Left ventricle myocardium inferior (tissue), 1 donor: ENCODE measurements around the gene SLC39A11. TPM values are rescaled to one million over a fixed set of nuclear protein-coding genes. Genes with fewer than 3 reads are reported as not detected.
"Not testable (repeated sequence)": the region's sequence is repeated elsewhere in the genome, so short reads cannot be mapped to it uniquely, and the experiment has no call there.

ENCODE experiments used
- DNase-seq: peaks from one replicate; pipeline ENCODE4 v3.0.0-alpha.2; 2020
- H3K27ac ChIP-seq: fragments of 200-600 bp; replicated peaks from 2 replicates; pipeline ENCODE4 v1.8.0; 2021
- H3K27me3 ChIP-seq: fragments of 200-600 bp; 2 replicates; pipeline ENCODE4 v1.8.0; 2021; ENCODE audit warnings: low read depth
- H3K36me3 ChIP-seq: fragments of 200-600 bp; 2 replicates; pipeline ENCODE4 v1.8.0; 2021
- H3K4me1 ChIP-seq: fragments of 200-600 bp; 2 replicates; pipeline ENCODE4 v1.8.0; 2021
- H3K4me3 ChIP-seq: fragments of 200-600 bp; 2 replicates; pipeline ENCODE4 v1.8.0; 2021; ENCODE audit warnings: mild to moderate bottlenecking, moderate library complexity
- H3K9me3 ChIP-seq: fragments of 200-600 bp; replicated peaks from 2 replicates; pipeline ENCODE4 v1.8.0; 2021
- intact Hi-C: fragments of 100-400 bp; cut with micrococcal nuclease; formaldehyde crosslinking; loops from one replicate; pipeline ENCODE4 v1.11.0; 2022
- total RNA-seq: library from RNA; stranded (reverse); fragmentation: NEBNext Ultra II Directional; extraction: Animal tissue kit (Norgen Biotek cat#: 25700); gene quantifications from one replicate; pipeline ENCODE4 v1.2.1, GENCODE V29; 2021
- TF ChIP-seq, protein P1 (sequence below): fragments of 200-600 bp; IDR thresholded peaks from 2 replicates; pipeline ENCODE4 v1.8.0; 2021; ENCODE audit warnings: antibody characterized with exemption, mild to moderate bottlenecking, borderline replicate concordance
- donor health status: DM: no; HTN: yes; CAD: no; lungs with severe emphysema.

The SLC39A11 gene
- total RNA-seq, 1 donor from 2014 or later, result 6.4 TPM

GRCh38 chr17:73137376-73137775, 44.9 kb upstream of the SLC39A11 start:
- Histone ChIP-seq H3K27ac (no peak overlapping the region), H3K4me3 (no peak overlapping the region), H3K9me3 (no peaks in the 10 kb centered on the region), H3K36me3 (no peaks in the 10 kb centered on the region), H3K4me1 (no peaks in the 10 kb centered on the region), H3K27me3 (peaks cover 52% of the 10 kb centered on the region)
- TF ChIP-seq, protein P1, sequence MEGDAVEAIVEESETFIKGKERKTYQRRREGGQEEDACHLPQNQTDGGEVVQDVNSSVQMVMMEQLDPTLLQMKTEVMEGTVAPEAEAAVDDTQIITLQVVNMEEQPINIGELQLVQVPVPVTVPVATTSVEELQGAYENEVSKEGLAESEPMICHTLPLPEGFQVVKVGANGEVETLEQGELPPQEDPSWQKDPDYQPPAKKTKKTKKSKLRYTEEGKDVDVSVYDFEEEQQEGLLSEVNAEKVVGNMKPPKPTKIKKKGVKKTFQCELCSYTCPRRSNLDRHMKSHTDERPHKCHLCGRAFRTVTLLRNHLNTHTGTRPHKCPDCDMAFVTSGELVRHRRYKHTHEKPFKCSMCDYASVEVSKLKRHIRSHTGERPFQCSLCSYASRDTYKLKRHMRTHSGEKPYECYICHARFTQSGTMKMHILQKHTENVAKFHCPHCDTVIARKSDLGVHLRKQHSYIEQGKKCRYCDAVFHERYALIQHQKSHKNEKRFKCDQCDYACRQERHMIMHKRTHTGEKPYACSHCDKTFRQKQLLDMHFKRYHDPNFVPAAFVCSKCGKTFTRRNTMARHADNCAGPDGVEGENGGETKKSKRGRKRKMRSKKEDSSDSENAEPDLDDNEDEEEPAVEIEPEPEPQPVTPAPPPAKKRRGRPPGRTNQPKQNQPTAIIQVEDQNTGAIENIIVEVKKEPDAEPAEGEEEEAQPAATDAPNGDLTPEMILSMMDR, result no peak
- DNase-seq, result no peak
- intact Hi-C loops, result no loop called here

DNA sequence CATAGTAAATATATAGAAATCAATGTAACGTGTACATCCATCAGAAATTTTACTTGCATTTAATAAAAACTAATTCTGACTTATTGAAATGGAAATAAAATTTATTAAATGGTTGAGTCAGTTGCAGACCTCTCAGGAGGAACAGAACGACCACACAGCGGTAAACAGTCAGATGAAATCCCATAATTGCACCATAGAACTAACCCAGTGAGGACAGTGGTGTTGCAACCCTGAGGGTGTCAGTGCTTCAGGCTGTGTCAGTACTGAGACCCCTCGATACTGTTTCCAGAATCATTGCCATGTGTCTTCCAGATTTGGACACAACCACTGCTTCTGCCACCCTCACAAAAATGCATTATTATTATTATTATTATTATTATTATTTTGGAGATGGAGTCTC, 43.3 kb upstream of the SLC39A11 start:
- H3K36me3 ChIP-seq, result no peaks in the 10 kb centered on the region
- no peaks in the 10 kb centered on the region for H3K4me1 ChIP-seq
- no peak overlapping the region for H3K27ac ChIP-seq
- no peaks in the 10 kb centered on the region for H3K9me3 ChIP-seq
- no peak for DNase-seq
- TF ChIP-seq, protein P1, result no peak
- H3K4me3 ChIP-seq, result no peak overlapping the region
- peaks cover 46% of the 10 kb centered on the region for H3K27me3 ChIP-seq
- intact Hi-C loops, result no loop called here

GRCh38 chr17:73133911-73134649, 41.6 kb upstream of the SLC39A11 start:
- DNase-seq, result no peak
- TF ChIP-seq, protein P1, result no peak
- Histone ChIP-seq H3K27ac (no peak overlapping the region), H3K36me3 (no peaks in the 10 kb centered on the region), H3K4me3 (no peak overlapping the region), H3K4me1 (no peaks in the 10 kb centered on the region), H3K9me3 (no peaks in the 10 kb centered on the region), H3K27me3 (peaks cover 29% of the 10 kb centered on the region)
- intact Hi-C loops, result no loop called here

- Histone ChIP-seq H3K27ac (no peak overlapping the region), H3K27me3 (peaks cover 22% of the 10 kb centered on the region), H3K36me3 (no peaks in the 10 kb centered on the region), H3K4me1 (no peaks in the 10 kb centered on the region), H3K4me3 (no peak overlapping the region), H3K9me3 (no peaks in the 10 kb centered on the region)
- intact Hi-C loops, result no loop called here
- TF ChIP-seq, protein P1, result no peak
- DNase-seq, result no peak
These were observed 39.6 kb upstream of the SLC39A11 start for GRCh38 chr17:73132085-73132492.

- H3K4me1 ChIP-seq, intact Hi-C loops, H3K27ac ChIP-seq, H3K9me3 ChIP-seq, H3K36me3 ChIP-seq, H3K4me3 ChIP-seq, DNase-seq: not testable (repeated sequence)
- peaks cover 18% of the 10 kb centered on the region for H3K27me3 ChIP-seq
These were observed 39.0 kb upstream of the SLC39A11 start for GRCh38 chr17:73131439-73131838.

DNA sequence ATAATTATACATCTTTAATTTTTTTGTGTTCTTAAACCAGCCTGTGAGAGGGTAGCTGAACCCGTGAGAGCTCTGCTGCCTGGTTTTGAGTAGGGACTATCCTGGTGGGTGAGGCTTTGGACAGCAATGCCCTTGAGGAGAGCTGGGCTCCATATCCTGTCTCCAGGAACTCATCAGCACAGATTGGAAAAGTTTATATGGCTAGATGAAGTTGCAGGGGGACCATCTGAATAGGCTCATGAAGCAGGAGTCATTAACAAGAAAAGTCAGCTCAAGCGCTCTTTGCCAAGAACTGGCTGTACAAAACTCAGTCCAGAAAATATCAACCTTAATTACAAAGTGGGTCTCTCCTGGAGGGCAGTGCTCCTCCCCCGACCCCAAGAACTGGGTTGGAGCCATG, 38.5 kb upstream of the SLC39A11 start:
- no peaks in the 10 kb centered on the region for H3K9me3 ChIP-seq
- H3K27me3 ChIP-seq, result peaks cover 13% of the 10 kb centered on the region
- no peaks in the 10 kb centered on the region for H3K4me1 ChIP-seq
- no peaks in the 10 kb centered on the region for H3K36me3 ChIP-seq
- H3K4me3 ChIP-seq, result no peak overlapping the region
- no peak for DNase-seq
- TF ChIP-seq, protein P1, result no peak
- H3K27ac ChIP-seq, result no peak overlapping the region
- intact Hi-C loops, result no loop called here
